CMK (cell line): ENCODE results near the gene CPED1.
"Not testable (repeated sequence)": the region's sequence is repeated elsewhere in the genome, so short reads cannot be mapped to it uniquely, and the experiment has no call there.

Experiments
- DNase-seq: peaks from one replicate; pipeline ENCODE4 v3.0.0-alpha.2; 2010; ENCODE audit warnings: low read depth

CPED1 gene

GRCh38 chr7:121041516-121042148, 53.1 kb downstream of the CPED1 start:
- DNase-seq, result peak; percentile 57

- no peak for DNase-seq
These were observed 53.7 kb downstream of the CPED1 start for GRCh38 chr7:121042195-121042594.

DNA sequence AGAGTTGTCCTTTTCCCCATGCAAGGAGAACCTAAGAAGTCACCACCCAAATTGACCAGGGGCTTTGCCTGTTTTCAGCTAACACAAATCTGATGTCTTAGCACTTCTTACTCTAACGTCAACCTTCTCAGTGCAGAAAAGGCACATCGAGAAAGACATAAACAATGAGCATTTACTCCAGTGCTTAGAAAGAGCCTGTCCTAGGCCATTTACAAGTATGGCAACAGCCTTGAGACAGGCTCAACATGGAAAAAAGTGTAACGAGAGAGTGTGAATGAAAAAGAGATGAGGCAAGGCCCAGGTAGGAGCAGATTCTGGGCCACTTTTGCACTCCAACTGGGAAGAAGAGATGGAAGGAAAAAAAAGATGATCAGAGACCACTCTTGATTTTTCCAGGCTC, 54.4 kb downstream of the CPED1 start:
- DNase-seq, result no peak

- no peak for DNase-seq
These were observed 55.1 kb downstream of the CPED1 start for GRCh38 chr7:121043314-121044234.

- no peak for DNase-seq
These were observed 56.6 kb downstream of the CPED1 start for GRCh38 chr7:121045090-121045489.

DNA sequence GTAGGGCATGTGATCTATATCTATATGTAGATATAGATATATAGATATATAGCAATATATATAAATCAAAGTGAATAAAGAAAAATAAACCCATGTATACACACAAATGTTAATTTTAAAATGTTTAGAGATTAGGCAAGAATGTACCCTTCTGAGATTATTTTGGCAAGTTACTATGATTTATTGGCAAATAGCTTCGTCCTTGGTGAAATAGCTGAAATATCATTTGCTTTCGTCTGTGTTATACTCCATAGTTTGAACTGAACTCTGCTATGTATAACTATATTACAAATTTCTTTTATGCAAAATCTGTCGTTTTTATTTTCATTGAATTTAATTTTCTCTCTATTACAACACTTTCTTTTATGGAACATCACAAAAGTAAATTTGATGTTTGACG, 57.5 kb downstream of the CPED1 start:
- no peak for DNase-seq

DNA sequence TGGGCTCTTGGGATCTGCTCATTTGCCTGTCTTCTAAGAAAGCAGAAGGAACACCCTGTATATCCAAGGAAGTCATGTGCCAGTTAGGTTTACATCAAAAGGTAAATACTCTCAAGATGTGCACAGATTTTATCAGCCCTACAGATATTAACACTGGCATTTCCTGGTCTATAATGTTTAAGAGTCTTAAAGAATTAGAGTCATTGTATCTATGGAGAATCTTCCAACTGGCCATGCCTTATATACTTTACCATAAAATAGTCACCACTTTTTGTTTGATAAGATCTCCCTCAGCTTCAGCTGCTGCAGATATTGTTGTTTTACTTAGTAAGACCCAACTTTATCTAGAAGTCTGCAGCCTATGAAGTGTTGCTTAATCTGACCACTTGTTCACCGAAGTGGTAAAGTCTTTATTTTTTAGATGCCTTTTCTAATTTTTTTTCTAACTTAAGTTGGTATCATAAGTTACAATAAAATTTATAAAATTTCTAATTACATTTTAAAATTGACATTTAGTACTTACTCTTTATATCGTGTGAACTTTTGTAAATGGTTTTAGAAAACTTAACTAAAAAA, 58.5 kb downstream of the CPED1 start:
- DNase-seq, result peak; percentile 38

DNA sequence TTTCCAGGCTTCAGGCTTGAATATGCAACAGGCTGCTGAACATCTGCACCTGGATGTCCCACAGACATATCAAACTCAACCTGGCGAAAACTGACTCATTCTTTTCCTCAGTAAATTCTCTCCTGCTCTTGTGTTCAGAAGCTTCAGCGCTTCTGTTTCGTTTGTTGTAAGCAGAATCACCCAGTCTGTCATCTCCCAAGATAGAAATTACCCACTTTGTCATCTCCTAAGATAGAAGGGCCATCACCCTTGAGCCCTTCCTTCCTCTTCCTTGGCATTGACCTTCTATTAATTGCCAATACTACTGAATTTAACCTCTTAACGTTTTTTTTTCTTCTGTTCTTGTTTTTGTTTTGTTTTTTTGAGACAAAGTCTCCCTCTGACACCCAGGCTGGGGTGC, 59.7 kb downstream of the CPED1 start:
- DNase-seq, result no peak

GRCh38 chr7:121049028-121049791, 60.7 kb downstream of the CPED1 start:
- DNase-seq, result no peak

DNA sequence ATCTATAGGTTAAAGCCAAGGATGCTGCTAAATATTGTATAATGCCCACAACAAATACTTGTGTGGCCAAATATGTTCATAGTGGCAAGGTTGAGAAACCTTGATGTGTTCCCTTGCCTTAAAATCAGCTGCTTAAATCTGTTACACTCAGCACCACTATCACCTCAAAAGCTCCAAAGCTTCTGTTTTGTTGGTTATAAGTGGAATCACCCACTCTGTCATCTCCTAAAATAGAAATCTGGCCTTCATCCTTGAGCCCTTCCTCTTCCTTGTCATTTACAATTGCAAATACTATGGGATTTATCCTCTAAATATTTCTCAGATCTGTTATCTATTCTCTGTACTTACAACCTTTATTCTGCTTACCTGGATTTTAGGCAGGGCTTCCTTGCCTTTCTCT, 61.4 kb downstream of the CPED1 start:
- DNase-seq, result no peak

DNA sequence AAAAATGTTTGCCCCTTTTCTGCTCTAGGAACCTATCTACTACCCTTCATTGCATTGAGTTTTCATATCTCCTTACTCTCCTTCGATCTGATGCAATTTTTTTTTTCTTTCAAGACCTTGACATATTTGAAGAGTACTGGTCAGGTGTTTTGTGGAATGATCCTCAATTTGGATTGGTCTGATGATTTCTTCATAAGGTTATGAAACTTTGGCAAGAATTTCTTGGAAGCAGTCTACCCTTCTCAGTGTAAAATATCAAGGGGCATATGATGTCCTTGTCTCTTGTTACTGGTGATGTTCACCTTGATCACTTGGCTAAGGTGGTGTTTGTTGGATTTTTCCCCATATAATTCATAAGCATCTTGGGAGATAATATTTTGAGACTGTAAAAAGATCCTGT, 64.7 kb downstream of the CPED1 start:
- DNase-seq, result no peak

- no peak for DNase-seq
These were observed 66.4 kb downstream of the CPED1 start for GRCh38 chr7:121054925-121055324.

DNA sequence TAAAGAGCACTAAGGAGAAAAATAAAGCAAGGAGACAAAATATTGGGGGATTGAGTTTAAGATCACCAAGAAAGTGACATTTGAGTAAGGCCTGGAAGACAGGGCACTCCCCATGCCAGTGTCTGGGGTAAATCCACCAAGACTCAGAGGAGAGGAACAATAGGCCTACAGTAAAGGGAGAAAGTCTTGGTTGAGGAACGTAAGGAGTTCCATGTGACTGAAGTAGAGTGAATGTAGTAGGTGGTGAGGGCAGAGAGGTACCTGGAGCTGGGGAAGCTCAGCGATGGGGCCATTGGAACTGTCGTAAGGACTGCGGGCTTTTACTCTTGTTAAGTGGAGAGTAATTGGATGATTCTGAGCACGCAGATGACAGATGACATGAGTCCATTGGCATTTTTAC, 69.4 kb downstream of the CPED1 start:
- no peak for DNase-seq

GRCh38 chr7:121058975-121059374, 70.5 kb downstream of the CPED1 start:
- DNase-seq, result no peak

DNA sequence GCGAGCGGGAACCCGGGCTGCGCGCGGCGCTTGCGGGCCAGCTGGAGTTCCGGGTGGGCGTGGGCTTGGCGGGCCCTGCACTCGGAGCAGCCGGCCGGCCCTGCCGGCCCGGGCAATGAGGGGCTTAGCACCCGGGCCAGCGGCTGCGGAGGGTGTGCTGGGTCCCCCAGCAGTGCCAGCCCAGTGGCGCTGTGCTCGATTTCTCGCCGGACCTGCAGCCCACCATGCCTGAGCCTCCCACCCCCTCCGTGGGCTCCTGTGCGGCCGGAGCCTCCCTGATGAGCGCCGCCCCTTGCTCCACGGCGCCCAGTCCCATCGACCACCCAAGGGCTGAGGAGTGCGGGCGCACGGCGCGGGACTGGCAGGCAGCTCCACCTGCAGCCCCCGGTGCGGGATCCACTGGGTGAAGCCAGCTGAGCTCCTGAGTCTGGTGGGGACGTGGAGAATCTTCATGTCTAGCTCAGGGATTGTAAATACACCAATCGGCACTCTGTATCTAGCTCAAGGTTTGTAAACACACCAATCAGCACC, 71.5 kb downstream of the CPED1 start:
- DNase-seq, result not testable (repeated sequence)

GRCh38 chr7:121061677-121062582, 73.4 kb downstream of the CPED1 start:
- no peak for DNase-seq

GRCh38 chr7:121062671-121063279, 74.3 kb downstream of the CPED1 start:
- no peak for DNase-seq

- DNase-seq, result not testable (repeated sequence)
These were observed 79.2 kb downstream of the CPED1 start for GRCh38 chr7:121067717-121068116.

DNA sequence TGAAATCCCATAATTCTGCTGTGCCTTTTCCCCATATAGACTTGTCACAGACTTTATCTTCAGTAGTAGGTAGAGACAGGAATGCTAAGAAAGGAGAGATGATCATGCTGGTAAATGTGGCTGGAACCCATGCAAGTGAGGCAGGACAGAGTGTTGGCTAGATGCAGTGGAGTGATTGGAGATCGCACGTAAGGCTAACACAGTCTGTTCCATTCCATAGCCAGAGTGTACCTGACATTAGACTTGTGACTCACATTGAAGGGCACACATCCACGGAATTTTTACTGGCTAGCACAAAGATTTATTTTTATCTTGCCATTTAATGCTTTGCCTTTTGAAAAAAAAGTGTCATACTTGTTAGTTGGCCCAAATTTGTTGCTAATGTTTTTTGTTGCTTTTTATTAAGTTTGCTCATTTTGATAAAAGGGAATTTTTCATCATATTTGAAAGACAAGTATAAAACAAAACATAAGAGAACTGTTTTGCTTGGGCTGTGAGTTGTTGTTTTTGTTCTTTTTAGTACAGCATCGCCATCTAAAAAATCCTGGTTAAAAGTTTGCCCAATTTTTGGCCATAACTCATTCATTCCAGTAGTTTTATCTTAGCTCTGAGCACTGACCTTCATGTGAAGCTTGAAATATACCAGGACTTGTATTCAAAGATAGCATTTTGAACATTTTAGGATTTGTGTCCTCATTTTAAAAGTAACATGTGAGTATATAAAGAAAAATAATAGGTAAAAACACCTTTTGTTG, 81.0 kb downstream of the CPED1 start:
- no peak for DNase-seq

GRCh38 chr7:121071132-121071531, 82.6 kb downstream of the CPED1 start:
- no peak for DNase-seq
